Adrenal gland (tissue), 5 donors: ENCODE results near the gene BMP15.

Experiments used
- CTCF ChIP-seq, 6 experiments: fragments of 450-650 bp in 4 of 6; fragments of 200-600 bp in 2 of 6; sonication (generic) in 1 of 6; IDR thresholded peaks; 1 replicate in 5 of 6; 2 replicates in 1 of 6; pipeline versions ENCODE4 v1.5.1 to v1.8.0; 2016 to 2021; ENCODE audit warnings: antibody characterized with exemption in 6 of 6, mild to moderate bottlenecking in 2 of 6, moderate library complexity in 1 of 6
- POLR2A ChIP-seq, 2 donors: fragments of 450-650 bp; IDR thresholded peaks; one replicate each; pipeline ENCODE4 v1.6.1; 2017; ENCODE audit warnings: antibody characterized with exemption in 2 of 2, mild to moderate bottlenecking in 2 of 2, moderate library complexity in 1 of 2
- donor health status: DM: no; HTN: no; CAD: no.

- no peak for TF ChIP-seq POLR2A (IDR thresholded peaks at IDR 0.05)
- TF ChIP-seq CTCF (IDR thresholded peaks at IDR 0.05), result no peak
These were observed 51.6 kb downstream of the BMP15 start for GRCh38 chrX:50962156-50962555.
